ENCODE measurements around the gene AP2A1. TPM values are rescaled to one million over a fixed set of nuclear protein-coding genes. Genes with fewer than 3 reads are reported as not detected.
A peak's percentile ranks its signal among the peaks of the same experiment; 100 is the strongest.

Gene AP2A1
- polyA plus RNA-seq, 1 experiment, result 59.1 TPM

GRCh38 chr19:49852631-49853126, 85.9 kb downstream of the AP2A1 start:
- Histone ChIP-seq H3K27ac (ENCODE audit: low read depth, low read length) (no peak overlapping the region), H3K4me3 (ENCODE audit: low read depth, low read length) (peak overlapping the region; percentile 84), H3K27me3 (ENCODE audit: control insufficient read depth, insufficient read depth, low read length) (no peaks in the 10 kb centered on the region), H3K9me3 (ENCODE audit: control insufficient read depth, insufficient read depth, low read length) (peaks cover 6% of the 10 kb centered on the region)
- DNase-seq (ENCODE audit: low read depth, low spot score), result no peak
- ChIA-PET POLR2A (interaction anchor here (0.7 to 1.4 kb wide), 2 partner anchors 17 to 43 kb away, joined by 3 to 7 read pairs; no protein-coding TSS in a partner anchor), CTCF (no interaction called here)
- TF ChIP-seq, protein P1, sequence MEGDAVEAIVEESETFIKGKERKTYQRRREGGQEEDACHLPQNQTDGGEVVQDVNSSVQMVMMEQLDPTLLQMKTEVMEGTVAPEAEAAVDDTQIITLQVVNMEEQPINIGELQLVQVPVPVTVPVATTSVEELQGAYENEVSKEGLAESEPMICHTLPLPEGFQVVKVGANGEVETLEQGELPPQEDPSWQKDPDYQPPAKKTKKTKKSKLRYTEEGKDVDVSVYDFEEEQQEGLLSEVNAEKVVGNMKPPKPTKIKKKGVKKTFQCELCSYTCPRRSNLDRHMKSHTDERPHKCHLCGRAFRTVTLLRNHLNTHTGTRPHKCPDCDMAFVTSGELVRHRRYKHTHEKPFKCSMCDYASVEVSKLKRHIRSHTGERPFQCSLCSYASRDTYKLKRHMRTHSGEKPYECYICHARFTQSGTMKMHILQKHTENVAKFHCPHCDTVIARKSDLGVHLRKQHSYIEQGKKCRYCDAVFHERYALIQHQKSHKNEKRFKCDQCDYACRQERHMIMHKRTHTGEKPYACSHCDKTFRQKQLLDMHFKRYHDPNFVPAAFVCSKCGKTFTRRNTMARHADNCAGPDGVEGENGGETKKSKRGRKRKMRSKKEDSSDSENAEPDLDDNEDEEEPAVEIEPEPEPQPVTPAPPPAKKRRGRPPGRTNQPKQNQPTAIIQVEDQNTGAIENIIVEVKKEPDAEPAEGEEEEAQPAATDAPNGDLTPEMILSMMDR (IDR thresholded peaks at IDR 0.05; ENCODE audit: low read depth, low read length), result no peak

- DNase-seq (ENCODE audit: low read depth, low spot score), result no peak
- ChIA-PET POLR2A (interaction anchor here (0.7 to 1.4 kb wide), 4 partner anchors 10 to 41 kb away, joined by 3 to 4 read pairs (median 3); partner anchors contain the start of gene FUZ), CTCF (no interaction called here)
- no peak overlapping the region for H3K4me3 ChIP-seq (ENCODE audit: low read depth, low read length)
- H3K9me3 ChIP-seq (ENCODE audit: control insufficient read depth, insufficient read depth, low read length), result peaks cover 6% of the 10 kb centered on the region
- TF ChIP-seq, protein P1 (IDR thresholded peaks at IDR 0.05; ENCODE audit: low read depth, low read length), result no peak
- no peaks in the 10 kb centered on the region for H3K27me3 ChIP-seq (ENCODE audit: control insufficient read depth, insufficient read depth, low read length)
- peak overlapping the region; percentile 31 for H3K27ac ChIP-seq (ENCODE audit: low read depth, low read length)
Measured at GRCh38 chr19:49853852-49854377, 87.1 kb downstream of the AP2A1 start.

- ChIA-PET CTCF (no interaction called here), POLR2A (interaction anchor here (0.7 to 0.9 kb wide), 2 partner anchors 9 to 11 kb away, joined by 3 to 4 read pairs; no protein-coding TSS in a partner anchor)
- no peak for DNase-seq (ENCODE audit: low read depth, low spot score)
Measured at GRCh38 chr19:49854378-49855263, 87.8 kb downstream of the AP2A1 start.

GRCh38 chr19:49855277-49855675, 88.5 kb downstream of the AP2A1 start:
- no peaks in the 10 kb centered on the region; the same call in 1 of the 2 replicates for H3K9me3 ChIP-seq (ENCODE audit: control insufficient read depth, insufficient read depth, low read length)
- ChIA-PET CTCF (no interaction called here), POLR2A (no interaction called here)
- TF ChIP-seq, protein P1 (IDR thresholded peaks at IDR 0.05; ENCODE audit: low read depth, low read length), result no peak
- peak overlapping the region; percentile 2 for H3K27ac ChIP-seq (ENCODE audit: low read depth, low read length)
- H3K27me3 ChIP-seq (ENCODE audit: control insufficient read depth, insufficient read depth, low read length), result no peaks in the 10 kb centered on the region
- no peak for DNase-seq (ENCODE audit: low read depth, low spot score)
- H3K4me3 ChIP-seq (ENCODE audit: low read depth, low read length), result no peak overlapping the region

More at GRCh38 chr19:49854378-49855263, 87.8 kb downstream of the AP2A1 start:
- H3K27ac ChIP-seq (ENCODE audit: low read depth, low read length), result peak overlapping the region; percentile 31
- no peak overlapping the region for H3K4me3 ChIP-seq (ENCODE audit: low read depth, low read length)
- peaks cover under 1% of the 10 kb centered on the region; the same call in 1 of the 2 replicates for H3K9me3 ChIP-seq (ENCODE audit: control insufficient read depth, insufficient read depth, low read length)
- TF ChIP-seq, protein P1 (IDR thresholded peaks at IDR 0.05; ENCODE audit: low read depth, low read length), result no peak
- H3K27me3 ChIP-seq (ENCODE audit: control insufficient read depth, insufficient read depth, low read length), result no peaks in the 10 kb centered on the region
